ENCODE results near the gene BCAS3.
"Not testable (repeated sequence)": the region's sequence is repeated elsewhere in the genome, so short reads cannot be mapped to it uniquely, and the experiment has no call there.

BCAS3 gene

GRCh38 chr17:61354895-61355874 is 677.5 kb downstream of the BCAS3 start:
- TF ChIP-seq ZC3H10 (CRISPR knock-in tag; IDR thresholded peaks at IDR 0.05) (no peak), ISL1 (CRISPR knock-in tag; IDR thresholded peaks at IDR 0.05) (no peak), ZNF565 (CRISPR knock-in tag; conservative IDR thresholded peaks at IDR 0.05; ENCODE audit: low read depth) (no peak), CSDC2 (CRISPR knock-in tag; IDR thresholded peaks at IDR 0.05) (no peak), ZFP30 (CRISPR knock-in tag; IDR thresholded peaks at IDR 0.05) (no peak), ESRRG (CRISPR knock-in tag; IDR thresholded peaks at IDR 0.05) (no peak), PPARA (CRISPR knock-in tag; IDR thresholded peaks at IDR 0.05; ENCODE audit: borderline replicate concordance) (no peak), SNAI2 (CRISPR knock-in tag; IDR thresholded peaks at IDR 0.05) (no peak), GLIS3 (CRISPR knock-in tag; IDR thresholded peaks at IDR 0.05) (no peak), ZFP3 (CRISPR knock-in tag; IDR thresholded peaks at IDR 0.05) (no peak), BACH2 (CRISPR knock-in tag; IDR thresholded peaks at IDR 0.05; ENCODE audit: borderline replicate concordance) (no peak), CREB5 (CRISPR knock-in tag; IDR thresholded peaks at IDR 0.05; ENCODE audit: low read depth) (no peak), OSR1 (CRISPR knock-in tag; IDR thresholded peaks at IDR 0.05) (no peak), ZNF70 (CRISPR knock-in tag; IDR thresholded peaks at IDR 0.05) (no peak), ZNF8 (CRISPR knock-in tag; IDR thresholded peaks at IDR 0.05) (no peak), ARNTL (CRISPR knock-in tag; IDR thresholded peaks at IDR 0.05; ENCODE audit: borderline replicate concordance, low read depth) (no peak)
- TF ChIP-seq, protein P1, sequence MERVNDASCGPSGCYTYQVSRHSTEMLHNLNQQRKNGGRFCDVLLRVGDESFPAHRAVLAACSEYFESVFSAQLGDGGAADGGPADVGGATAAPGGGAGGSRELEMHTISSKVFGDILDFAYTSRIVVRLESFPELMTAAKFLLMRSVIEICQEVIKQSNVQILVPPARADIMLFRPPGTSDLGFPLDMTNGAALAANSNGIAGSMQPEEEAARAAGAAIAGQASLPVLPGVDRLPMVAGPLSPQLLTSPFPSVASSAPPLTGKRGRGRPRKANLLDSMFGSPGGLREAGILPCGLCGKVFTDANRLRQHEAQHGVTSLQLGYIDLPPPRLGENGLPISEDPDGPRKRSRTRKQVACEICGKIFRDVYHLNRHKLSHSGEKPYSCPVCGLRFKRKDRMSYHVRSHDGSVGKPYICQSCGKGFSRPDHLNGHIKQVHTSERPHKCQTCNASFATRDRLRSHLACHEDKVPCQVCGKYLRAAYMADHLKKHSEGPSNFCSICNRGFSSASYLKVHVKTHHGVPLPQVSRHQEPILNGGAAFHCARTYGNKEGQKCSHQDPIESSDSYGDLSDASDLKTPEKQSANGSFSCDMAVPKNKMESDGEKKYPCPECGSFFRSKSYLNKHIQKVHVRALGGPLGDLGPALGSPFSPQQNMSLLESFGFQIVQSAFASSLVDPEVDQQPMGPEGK (CRISPR knock-in tag; IDR thresholded peaks at IDR 0.05; ENCODE audit: borderline replicate concordance) = no peak
- TF ChIP-seq, protein P2, sequence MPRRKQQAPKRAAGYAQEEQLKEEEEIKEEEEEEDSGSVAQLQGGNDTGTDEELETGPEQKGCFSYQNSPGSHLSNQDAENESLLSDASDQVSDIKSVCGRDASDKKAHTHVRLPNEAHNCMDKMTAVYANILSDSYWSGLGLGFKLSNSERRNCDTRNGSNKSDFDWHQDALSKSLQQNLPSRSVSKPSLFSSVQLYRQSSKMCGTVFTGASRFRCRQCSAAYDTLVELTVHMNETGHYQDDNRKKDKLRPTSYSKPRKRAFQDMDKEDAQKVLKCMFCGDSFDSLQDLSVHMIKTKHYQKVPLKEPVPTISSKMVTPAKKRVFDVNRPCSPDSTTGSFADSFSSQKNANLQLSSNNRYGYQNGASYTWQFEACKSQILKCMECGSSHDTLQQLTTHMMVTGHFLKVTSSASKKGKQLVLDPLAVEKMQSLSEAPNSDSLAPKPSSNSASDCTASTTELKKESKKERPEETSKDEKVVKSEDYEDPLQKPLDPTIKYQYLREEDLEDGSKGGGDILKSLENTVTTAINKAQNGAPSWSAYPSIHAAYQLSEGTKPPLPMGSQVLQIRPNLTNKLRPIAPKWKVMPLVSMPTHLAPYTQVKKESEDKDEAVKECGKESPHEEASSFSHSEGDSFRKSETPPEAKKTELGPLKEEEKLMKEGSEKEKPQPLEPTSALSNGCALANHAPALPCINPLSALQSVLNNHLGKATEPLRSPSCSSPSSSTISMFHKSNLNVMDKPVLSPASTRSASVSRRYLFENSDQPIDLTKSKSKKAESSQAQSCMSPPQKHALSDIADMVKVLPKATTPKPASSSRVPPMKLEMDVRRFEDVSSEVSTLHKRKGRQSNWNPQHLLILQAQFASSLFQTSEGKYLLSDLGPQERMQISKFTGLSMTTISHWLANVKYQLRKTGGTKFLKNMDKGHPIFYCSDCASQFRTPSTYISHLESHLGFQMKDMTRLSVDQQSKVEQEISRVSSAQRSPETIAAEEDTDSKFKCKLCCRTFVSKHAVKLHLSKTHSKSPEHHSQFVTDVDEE (CRISPR knock-in tag; IDR thresholded peaks at IDR 0.05) = no peak
- ATAC-seq = no peak; the same call in 2 of the 3 replicates

DNA sequence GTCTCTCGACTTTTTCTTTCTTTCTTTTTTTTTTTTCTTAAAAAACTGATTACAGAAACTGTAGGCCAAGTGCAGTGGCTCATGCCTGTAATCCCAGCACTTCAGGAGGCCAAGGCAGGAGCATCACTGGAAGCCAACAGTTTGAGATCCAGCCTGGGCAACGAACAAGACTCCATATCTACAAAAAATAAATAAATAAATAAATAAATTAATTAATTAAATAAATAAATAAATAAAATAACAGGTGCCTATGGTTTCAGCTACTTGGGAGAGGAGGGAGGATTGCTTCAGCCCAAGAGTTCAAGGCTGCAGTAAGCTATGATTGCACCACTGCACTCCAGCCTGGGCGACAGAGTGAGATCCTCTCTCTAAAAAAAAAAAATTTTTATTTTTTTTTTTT is 679.4 kb downstream of the BCAS3 start:
- ATAC-seq = not testable (repeated sequence)

DNA sequence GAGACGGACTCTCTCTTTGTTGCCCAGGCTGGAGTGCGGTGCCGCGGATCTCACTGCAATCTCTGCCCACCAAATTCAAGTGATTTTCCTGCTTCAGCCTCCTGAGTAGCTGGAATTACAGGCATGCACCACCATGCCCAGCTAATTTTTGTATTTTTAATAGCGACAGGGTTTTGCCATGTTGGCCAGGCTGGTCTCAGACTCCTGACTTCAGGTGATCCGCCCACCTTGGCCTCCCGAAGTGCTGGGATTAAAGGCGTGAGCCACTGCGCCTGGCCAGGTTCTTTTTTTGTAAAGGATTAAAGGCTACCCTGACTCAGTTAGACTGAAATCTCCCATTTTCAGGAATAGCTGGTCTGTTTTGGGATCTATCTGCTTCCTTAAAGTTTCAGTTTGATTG is 681.9 kb downstream of the BCAS3 start:
- not testable (repeated sequence) for ATAC-seq

- no peak for ATAC-seq
- TF ChIP-seq ZNF8 (CRISPR knock-in tag; IDR thresholded peaks at IDR 0.05) (no peak), CSRNP3 (CRISPR knock-in tag; IDR thresholded peaks at IDR 0.05) (no peak), GLIS3 (CRISPR knock-in tag; IDR thresholded peaks at IDR 0.05) (no peak), CSDC2 (CRISPR knock-in tag; IDR thresholded peaks at IDR 0.05) (no peak), SNAI2 (CRISPR knock-in tag; IDR thresholded peaks at IDR 0.05) (no peak), ZFP3 (CRISPR knock-in tag; IDR thresholded peaks at IDR 0.05) (no peak), ESRRG (CRISPR knock-in tag; IDR thresholded peaks at IDR 0.05) (no peak), ZC3H10 (CRISPR knock-in tag; IDR thresholded peaks at IDR 0.05) (no peak), CREB5 (CRISPR knock-in tag; IDR thresholded peaks at IDR 0.05; ENCODE audit: low read depth) (no peak)
Measured at GRCh38 chr17:61360318-61360943, 682.8 kb downstream of the BCAS3 start.
